Panc1 (cell line): ENCODE data around the gene GJA3. TPM values are rescaled to one million over a fixed set of nuclear protein-coding genes. Genes with fewer than 3 reads are reported as not detected.
A peak's percentile ranks its signal among the peaks of the same experiment; 100 is the strongest.

Source experiments
- ATAC-seq: fragments of 200-7000 bp; cut with Tn5 transposase; 2 replicates; pipeline ENCODE4 v1.9.1; 2020; ENCODE audit warnings: mild to moderate bottlenecking, moderate library complexity
- Bru-seq: library from RNA; stranded (reverse); fragments of 400-500 nt; gene quantifications from one replicate; lab custom pipeline; 2021; lab: Mats Ljungman, UMichigan
- BruChase-seq, 2 experiments: library from RNA; stranded (reverse); fragments of 400-500 nt; gene quantifications; one replicate each; lab custom pipeline; 2021; lab: Mats Ljungman, UMichigan
- BruUV-seq: library from RNA; stranded (reverse); fragments of 400-500 nt; replicated peaks from 2 replicates; lab custom pipeline; 2021; lab: Mats Ljungman, UMichigan
- CTCF ChIA-PET: fragments of 300-600 bp; sonication (Branson Sonifier 250); formaldehyde crosslinking; loops from one replicate; lab custom pipeline; 2022; ENCODE audit warnings: antibody characterized with exemption; lab: Charles Lee
- POLR2A ChIA-PET: fragments of 300-600 bp; sonication (Branson Sonifier 250); formaldehyde crosslinking; loops from one replicate; lab custom pipeline; 2022; ENCODE audit warnings: antibody characterized with exemption; lab: Charles Lee
- DNase-seq: peaks from one replicate; pipeline ENCODE4 v3.0.0-alpha.2; 2010; ENCODE audit warnings: low read depth, low spot score
- H3K27ac ChIP-seq: 2 replicates; pipeline ENCODE4 v1.5.1; 2011; ENCODE audit warnings: mild to moderate bottlenecking, low read length, inconsistent platforms
- H3K27me3 ChIP-seq: fragments of 200-500 bp; sonication (Bioruptor generic); 2 replicates; pipeline ENCODE4 v1.6.0; 2014; ENCODE audit warnings: low read length, inconsistent platforms; ENCODE audit not compliant: control insufficient read depth, insufficient read depth
- H3K36me3 ChIP-seq: fragments of 200-500 bp; sonication (Bioruptor generic); 2 replicates; pipeline ENCODE4 v1.5.1; 2014; ENCODE audit warnings: inconsistent platforms, mild to moderate bottlenecking, low read length, moderate library complexity; ENCODE audit not compliant: control insufficient read depth, insufficient read depth
- H3K4me1 ChIP-seq: 2 replicates; pipeline ENCODE4 v1.5.1; 2011; ENCODE audit warnings: inconsistent platforms, mild to moderate bottlenecking, low read length, moderate library complexity; ENCODE audit not compliant: control insufficient read depth, insufficient read depth
- H3K4me3 ChIP-seq, 2 experiments: 2 replicates each; pipeline ENCODE4 v1.5.1; 2011 to 2012; ENCODE audit warnings: low read depth in 2 of 2, low read length in 2 of 2, mild to moderate bottlenecking in 2 of 2, inconsistent platforms in 1 of 2, moderate library complexity in 1 of 2
- H3K9me3 ChIP-seq: fragments of 200-500 bp; sonication (Bioruptor generic); 2 replicates; pipeline ENCODE4 v1.5.1; 2014; ENCODE audit warnings: low read depth, mild to moderate bottlenecking, inconsistent platforms, low read length, moderate library complexity; ENCODE audit not compliant: control insufficient read depth, insufficient read depth
- POLR2AphosphoS5 ChIP-seq: IDR thresholded peaks from 2 replicates; pipeline ENCODE4 v1.6.1; 2012; ENCODE audit warnings: mild to moderate bottlenecking, low read depth, low read length, moderate library complexity
- SIN3A ChIP-seq: IDR thresholded peaks from 2 replicates; pipeline ENCODE4 v1.6.1; 2012; ENCODE audit warnings: low read depth, mild to moderate bottlenecking, low read length, moderate library complexity, borderline replicate concordance; ENCODE audit not compliant: insufficient read depth
- TCF7L2 ChIP-seq: IDR thresholded peaks from 2 replicates; pipeline ENCODE4 v1.6.1; 2011; ENCODE audit warnings: mild to moderate bottlenecking, low read depth, low read length, inconsistent platforms
- in situ Hi-C: cut with HindIII; loops from 2 replicates; pipeline ENCODE4 v1.10.0; 2016; ENCODE audit warnings: low sequenced_read_pairs, low pct_unique_long_range_greater_than_20kb
- intact Hi-C: fragments of 100-400 bp; cut with micrococcal nuclease; formaldehyde crosslinking; loops from one replicate; pipeline ENCODE4 v1.10.0; 2022; ENCODE audit not compliant: unreplicated experiment
- long read RNA-seq: library from polyadenylated mRNA; unstranded; transcript quantifications from one replicate; pipeline ENCODE4 v2.0.0, GENCODE V29; 2021; ENCODE audit not compliant: unreplicated experiment
- polyA plus RNA-seq: library from polyadenylated mRNA; unstranded; fragments of >200 nt; gene quantifications from one replicate; pipeline ENCODE4 v1.2.1, GENCODE V29; 2012; ENCODE audit warnings: missing spikeins; ENCODE audit not compliant: insufficient read length
- total RNA-seq: library from RNA; stranded (reverse); gene quantifications from one replicate; pipeline ENCODE4 v1.2.1, GENCODE V29; 2021; ENCODE audit not compliant: unreplicated experiment
- TF ChIP-seq, protein P1 (sequence below), 2 experiments: IDR thresholded peaks; 2 replicates each; pipeline ENCODE4 v1.6.1; 2011 to 2012; ENCODE audit warnings: low read depth in 2 of 2, control low read depth in 1 of 2, low read length in 1 of 2, mild to moderate bottlenecking in 1 of 2, moderate library complexity in 1 of 2; ENCODE audit not compliant: insufficient read depth in 1 of 2
- TF ChIP-seq, protein P2 (sequence below): fragments of 450-650 bp; IDR thresholded peaks from 2 replicates; pipeline ENCODE4 v1.5.1; 2017; ENCODE audit warnings: mild to moderate bottlenecking

GJA3 gene
- 11.6 TPM for total RNA-seq
- polyA plus RNA-seq, result 13.0 TPM
- percentile 50 among the genes with signal in this experiment for Bru-seq, nascent RNA
- BruChase-seq, experiment 1, labeled RNA remaining after a 2-hour chase, result percentile 65 among the genes with signal in this experiment
- BruChase-seq, experiment 2, labeled RNA remaining after a 6-hour chase, result percentile 79 among the genes with signal in this experiment
- long read RNA-seq, full-length matches to known transcripts, result 21 of 53 reads
- long read RNA-seq, partial matches to known transcripts, result 0 of 53 reads
- long read RNA-seq, other reads (novel, unspliced or antisense), result 32 of 53 reads

DNA sequence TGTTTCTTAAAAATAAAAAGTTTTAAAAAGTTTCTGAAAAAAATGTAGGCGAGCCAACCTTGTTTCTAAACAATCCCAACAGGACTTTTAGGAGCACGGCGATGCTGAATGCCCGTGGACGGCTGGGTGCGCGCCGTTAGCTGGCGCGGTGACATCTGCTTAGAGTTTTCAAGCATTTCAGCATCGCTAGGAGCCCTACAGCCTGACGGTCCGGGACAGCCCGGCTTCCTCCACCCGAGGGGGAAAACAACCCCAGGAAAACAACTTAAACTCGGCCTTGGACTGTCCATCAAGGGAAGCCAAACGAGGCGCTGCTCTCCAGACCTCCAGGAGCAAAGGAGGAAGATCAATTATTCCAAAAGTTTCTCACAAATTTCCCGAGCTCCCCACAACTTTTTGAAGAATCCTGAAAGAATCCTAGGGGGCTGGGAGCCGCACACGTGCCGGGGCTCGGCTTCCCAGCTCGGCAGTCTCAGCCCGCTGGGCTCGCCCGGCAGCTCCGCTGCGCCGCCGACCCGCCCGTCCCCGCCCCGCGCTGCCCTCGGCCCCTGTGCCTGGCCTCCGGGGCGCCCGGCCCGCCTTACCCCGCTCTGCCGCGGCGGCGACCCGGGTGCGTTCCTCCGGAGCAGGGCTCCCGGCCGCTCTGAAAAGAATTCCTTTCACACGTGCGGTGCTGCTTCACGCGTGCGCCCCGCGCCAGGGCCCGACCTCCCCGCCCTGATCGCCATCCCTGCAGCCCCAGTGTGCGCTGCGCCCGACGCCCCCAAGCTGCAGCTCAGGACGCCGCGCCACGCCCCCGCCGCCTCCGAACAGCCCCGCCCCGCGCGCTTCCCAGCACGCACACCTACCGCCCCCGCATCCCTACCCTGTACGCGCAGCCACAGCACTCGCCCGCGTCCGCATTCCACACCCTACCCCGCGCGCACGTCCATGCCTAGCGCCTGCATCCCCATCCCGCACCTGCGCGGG lies at the start of gene GJA3:
TSS of gene GJA3 (minus strand) at position 747 of the 969 bp plus-strand sequence. CDS start 17,764 bp downstream, outside the sequence.
- peak; percentile 92 for ATAC-seq

DNA sequence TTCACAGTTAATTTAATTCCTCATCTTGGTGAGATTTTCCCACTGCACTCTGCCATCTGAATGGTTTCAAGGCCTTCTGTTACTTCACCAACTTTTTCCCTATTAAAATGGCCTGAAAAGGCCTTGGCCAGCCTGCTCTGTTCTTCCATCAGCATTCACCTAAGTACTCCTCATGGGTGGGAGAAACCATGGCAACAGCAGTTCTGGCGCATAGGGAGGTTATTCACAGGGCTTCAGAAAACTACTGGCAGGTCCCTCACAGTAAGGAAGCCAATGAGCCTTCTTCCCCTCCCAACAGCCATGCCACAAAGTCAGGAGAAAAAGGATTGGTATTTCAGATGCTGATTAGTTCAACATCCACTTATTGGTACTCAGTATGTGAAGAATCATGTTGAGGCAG lies 49.1 kb upstream of the GJA3 start:
- Histone ChIP-seq H3K27ac (no peak overlapping the region), H3K36me3 (no peaks in the 10 kb centered on the region), H3K4me3 (no peak overlapping the region), H3K4me1 (no peaks in the 10 kb centered on the region), H3K9me3 (no peaks in the 10 kb centered on the region), H3K27me3 (no peaks in the 10 kb centered on the region)
- POLR2A ChIA-PET, result no interaction called here
- no TSS peak for BruUV-seq
- in situ Hi-C loops (no loop called here), intact Hi-C loops (no loop called here)
- no peak for TF ChIP-seq SIN3A
- TF ChIP-seq TCF7L2, result no peak
- TF ChIP-seq POLR2AphosphoS5, result no peak
- TF ChIP-seq, protein P1, sequence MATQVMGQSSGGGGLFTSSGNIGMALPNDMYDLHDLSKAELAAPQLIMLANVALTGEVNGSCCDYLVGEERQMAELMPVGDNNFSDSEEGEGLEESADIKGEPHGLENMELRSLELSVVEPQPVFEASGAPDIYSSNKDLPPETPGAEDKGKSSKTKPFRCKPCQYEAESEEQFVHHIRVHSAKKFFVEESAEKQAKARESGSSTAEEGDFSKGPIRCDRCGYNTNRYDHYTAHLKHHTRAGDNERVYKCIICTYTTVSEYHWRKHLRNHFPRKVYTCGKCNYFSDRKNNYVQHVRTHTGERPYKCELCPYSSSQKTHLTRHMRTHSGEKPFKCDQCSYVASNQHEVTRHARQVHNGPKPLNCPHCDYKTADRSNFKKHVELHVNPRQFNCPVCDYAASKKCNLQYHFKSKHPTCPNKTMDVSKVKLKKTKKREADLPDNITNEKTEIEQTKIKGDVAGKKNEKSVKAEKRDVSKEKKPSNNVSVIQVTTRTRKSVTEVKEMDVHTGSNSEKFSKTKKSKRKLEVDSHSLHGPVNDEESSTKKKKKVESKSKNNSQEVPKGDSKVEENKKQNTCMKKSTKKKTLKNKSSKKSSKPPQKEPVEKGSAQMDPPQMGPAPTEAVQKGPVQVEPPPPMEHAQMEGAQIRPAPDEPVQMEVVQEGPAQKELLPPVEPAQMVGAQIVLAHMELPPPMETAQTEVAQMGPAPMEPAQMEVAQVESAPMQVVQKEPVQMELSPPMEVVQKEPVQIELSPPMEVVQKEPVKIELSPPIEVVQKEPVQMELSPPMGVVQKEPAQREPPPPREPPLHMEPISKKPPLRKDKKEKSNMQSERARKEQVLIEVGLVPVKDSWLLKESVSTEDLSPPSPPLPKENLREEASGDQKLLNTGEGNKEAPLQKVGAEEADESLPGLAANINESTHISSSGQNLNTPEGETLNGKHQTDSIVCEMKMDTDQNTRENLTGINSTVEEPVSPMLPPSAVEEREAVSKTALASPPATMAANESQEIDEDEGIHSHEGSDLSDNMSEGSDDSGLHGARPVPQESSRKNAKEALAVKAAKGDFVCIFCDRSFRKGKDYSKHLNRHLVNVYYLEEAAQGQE (IDR thresholded peaks at IDR 0.05; ENCODE audit: insufficient read depth in 1 of 2, low read depth in 2 of 2, low read length in 1 of 2), result no peak
- TF ChIP-seq, protein P2, sequence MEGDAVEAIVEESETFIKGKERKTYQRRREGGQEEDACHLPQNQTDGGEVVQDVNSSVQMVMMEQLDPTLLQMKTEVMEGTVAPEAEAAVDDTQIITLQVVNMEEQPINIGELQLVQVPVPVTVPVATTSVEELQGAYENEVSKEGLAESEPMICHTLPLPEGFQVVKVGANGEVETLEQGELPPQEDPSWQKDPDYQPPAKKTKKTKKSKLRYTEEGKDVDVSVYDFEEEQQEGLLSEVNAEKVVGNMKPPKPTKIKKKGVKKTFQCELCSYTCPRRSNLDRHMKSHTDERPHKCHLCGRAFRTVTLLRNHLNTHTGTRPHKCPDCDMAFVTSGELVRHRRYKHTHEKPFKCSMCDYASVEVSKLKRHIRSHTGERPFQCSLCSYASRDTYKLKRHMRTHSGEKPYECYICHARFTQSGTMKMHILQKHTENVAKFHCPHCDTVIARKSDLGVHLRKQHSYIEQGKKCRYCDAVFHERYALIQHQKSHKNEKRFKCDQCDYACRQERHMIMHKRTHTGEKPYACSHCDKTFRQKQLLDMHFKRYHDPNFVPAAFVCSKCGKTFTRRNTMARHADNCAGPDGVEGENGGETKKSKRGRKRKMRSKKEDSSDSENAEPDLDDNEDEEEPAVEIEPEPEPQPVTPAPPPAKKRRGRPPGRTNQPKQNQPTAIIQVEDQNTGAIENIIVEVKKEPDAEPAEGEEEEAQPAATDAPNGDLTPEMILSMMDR, result no peak
- ATAC-seq (no peak), DNase-seq (no peak)
- CTCF ChIA-PET, result no interaction called here

More for the DNA sequence above, at the start of gene GJA3:
- Histone ChIP-seq H3K27ac (peak within 1 kb of the TSS; percentile 71), H3K36me3 (no peaks in the 10 kb centered on the region), H3K4me1 (peaks cover 5% of the 10 kb centered on the region; the same call in 1 of the 2 replicates), H3K9me3 (no peaks in the 10 kb centered on the region), H3K27me3 (no peaks in the 10 kb centered on the region), H3K4me3 (peak within 1 kb of the TSS; percentile 61 to 76)
- ChIA-PET CTCF (interaction anchor here (0.6 kb wide), 1 partner anchor 21 kb away, joined by 4 read pairs; no protein-coding TSS in a partner anchor), POLR2A (interaction anchor here (0.6 to 0.7 kb wide), 2 partner anchors 37 to 121 kb away, joined by 3 to 9 read pairs; no protein-coding TSS in a partner anchor)
- intact Hi-C loops (loop anchor here (5.0 kb wide), 2 partner anchors 33 to 233 kb away; no protein-coding TSS in a partner anchor), in situ Hi-C loops (no loop called here)
- DNase-seq, result no peak
- BruUV-seq, result no TSS peak
- TF ChIP-seq SIN3A (peak; percentile 64; the same call in 1 of the 2 replicates), TCF7L2 (no peak)
